GM19455 (cell line): ENCODE data around the gene PHC2.
"Not testable (repeated sequence)": the region's sequence is repeated elsewhere in the genome, so short reads cannot be mapped to it uniquely, and the experiment has no call there.

Experiments used
- ATAC-seq: cut with Tn5 transposase; IDR thresholded peaks from one replicate; pipeline ENCODE4 v1.9.1; 2021; ENCODE audit not compliant: unreplicated experiment

The PHC2 gene

DNA sequence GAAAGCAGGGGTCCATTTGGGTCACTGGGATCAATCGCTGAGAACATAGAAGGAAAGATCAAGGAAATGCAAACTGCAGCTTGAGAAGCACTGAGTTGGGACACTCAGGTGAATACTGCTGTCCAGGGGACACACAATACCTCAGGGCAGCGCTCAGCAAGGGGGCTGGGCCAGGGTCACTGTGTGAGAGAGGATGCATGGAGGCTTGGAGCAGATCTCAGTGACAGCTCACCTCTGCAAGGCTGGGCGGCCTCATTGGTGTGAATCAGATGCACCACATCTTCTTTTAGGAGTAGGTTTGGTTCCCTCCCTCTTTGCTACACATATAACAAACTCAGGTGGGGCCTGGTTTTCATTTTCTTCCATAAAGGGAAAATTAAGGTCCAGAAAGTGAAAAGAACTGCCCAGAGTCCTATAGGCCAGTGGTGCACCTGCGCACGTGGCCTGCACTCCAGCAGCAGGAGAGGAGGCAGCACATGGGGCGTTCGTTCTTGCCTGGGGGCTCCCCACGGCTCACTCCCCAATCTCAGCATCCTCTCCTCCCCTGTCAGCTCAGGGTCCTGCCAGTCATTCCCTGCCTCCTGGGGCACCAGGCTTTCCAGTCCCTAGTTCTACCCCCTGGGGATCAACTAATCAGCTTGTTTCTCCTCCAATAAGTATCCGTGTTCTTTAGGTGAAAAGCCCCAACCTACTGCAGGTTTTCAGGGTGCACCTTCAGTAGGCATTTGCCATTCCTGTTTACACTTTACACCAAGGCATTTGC is 111.5 kb downstream of the PHC2 start:
- no peak for ATAC-seq

DNA sequence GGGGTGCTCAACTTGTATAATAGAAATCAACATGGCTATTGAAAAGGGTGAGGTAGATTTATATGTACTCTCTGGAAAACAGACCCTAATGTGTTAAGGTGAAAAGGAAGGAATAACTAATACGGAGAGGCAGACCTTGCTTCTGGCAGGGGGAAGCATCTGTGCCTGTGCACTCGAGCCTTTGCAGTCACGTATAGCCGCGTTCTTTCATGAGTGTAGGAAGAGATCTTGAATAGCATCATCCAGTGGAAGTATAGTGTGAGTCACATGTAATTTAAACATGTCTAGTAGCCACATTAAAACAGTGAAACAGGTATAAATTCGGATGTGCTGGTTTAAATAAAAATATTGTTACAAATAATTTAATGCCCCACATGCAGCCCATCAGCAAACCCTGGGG is 112.9 kb downstream of the PHC2 start:
- no peak for ATAC-seq

DNA sequence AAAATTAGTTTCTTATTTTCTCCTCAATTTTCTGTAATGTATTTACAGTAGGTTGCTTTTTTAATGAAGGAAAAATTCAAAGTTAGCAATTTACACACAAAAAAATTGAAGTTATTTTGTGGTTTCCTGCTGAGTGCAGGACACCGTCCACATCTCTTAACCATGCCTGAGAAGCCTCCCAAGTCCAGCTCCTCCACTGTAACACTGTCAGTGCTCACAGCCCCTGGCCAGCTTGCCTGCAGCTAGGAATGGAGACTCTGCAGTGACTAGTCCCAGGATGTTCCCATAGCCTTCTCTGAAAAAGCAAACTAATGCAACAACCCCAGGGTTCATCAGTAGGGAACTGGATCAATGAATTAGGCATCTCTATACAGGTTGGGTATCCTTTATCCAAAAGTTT is 113.5 kb downstream of the PHC2 start:
- ATAC-seq = no peak

DNA sequence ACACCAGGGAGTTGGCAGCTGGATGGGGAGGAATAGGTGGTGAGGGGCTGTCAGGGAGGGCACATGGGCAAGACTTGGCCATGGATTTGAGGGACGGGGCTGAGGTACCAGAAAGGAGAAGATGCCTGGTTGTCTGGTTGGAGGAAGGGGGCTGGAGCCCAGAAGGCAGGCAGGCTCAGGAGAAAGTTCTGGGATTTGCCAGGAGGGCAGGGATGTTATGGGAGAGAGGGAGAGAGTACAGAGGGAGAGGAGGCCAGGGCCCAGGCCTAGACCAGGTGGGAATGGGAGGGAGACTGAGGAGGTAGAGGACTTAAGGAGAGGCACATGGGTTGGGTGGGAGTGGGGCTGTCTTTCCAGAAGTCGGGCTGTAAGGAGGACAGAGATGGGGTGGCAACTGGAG is 114.3 kb downstream of the PHC2 start:
- ATAC-seq = no peak

DNA sequence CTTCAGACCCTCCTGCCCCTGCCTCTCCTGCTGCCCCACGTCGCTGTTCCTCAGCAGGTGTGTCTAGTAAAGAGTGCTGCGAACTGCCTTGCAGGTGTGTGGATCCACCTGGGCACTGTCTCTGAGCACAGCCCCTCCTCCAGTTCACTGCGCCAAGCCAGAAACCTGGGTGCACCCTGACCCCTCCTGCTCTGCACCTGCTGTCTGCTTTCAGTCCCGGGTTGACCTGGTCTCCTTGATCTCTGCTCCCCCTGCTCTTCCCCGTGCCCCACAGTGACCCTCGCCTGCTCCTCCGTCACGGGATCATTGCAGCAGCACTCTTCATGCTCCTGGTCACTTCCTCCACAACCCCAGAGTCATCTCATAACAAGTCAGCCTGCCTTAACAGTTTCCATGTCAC is 116.5 kb downstream of the PHC2 start:
- ATAC-seq = no peak

DNA sequence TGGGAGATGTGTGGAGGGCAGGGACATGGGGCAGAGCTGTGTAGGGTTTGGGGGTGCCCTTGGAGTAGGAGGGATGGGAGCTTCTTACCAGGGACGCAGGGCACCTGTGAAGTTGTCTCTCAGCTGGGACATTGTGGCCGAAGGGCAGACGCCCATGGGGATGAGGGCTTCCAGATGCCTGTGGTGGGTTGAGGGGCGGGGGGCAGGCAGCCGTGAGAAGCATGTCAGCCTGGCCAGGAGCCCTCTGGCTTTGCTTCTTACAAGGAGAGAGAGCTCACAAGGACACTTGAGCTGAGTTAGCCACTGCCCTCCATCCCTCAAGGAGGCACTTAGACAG is 118.5 kb downstream of the PHC2 start:
- ATAC-seq = no peak

- ATAC-seq = no peak
These were observed 119.0 kb downstream of the PHC2 start for GRCh38 chr1:33311706-33312412.

- no peak for ATAC-seq
These were observed 120.2 kb downstream of the PHC2 start for GRCh38 chr1:33310702-33311101.

- ATAC-seq = not testable (repeated sequence)
These were observed 121.5 kb downstream of the PHC2 start for GRCh38 chr1:33309351-33309750.

DNA sequence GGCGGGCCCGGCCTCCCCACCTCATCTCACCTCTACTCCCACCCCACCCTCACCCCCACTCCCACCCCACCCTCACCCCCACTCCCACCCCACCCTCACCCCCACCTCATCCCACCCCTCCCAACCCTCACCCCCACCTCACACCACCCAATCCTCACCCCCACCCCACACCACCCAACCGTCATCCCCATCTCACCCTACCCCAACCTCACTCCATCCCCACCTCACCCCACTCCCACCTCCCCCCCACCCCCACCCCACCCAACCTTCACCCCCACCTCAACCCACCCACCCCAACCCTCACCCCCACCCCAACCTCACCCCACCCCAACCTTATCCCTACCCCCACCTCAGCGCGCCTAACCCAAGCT is 123.4 kb downstream of the PHC2 start:
- no peak for ATAC-seq

DNA sequence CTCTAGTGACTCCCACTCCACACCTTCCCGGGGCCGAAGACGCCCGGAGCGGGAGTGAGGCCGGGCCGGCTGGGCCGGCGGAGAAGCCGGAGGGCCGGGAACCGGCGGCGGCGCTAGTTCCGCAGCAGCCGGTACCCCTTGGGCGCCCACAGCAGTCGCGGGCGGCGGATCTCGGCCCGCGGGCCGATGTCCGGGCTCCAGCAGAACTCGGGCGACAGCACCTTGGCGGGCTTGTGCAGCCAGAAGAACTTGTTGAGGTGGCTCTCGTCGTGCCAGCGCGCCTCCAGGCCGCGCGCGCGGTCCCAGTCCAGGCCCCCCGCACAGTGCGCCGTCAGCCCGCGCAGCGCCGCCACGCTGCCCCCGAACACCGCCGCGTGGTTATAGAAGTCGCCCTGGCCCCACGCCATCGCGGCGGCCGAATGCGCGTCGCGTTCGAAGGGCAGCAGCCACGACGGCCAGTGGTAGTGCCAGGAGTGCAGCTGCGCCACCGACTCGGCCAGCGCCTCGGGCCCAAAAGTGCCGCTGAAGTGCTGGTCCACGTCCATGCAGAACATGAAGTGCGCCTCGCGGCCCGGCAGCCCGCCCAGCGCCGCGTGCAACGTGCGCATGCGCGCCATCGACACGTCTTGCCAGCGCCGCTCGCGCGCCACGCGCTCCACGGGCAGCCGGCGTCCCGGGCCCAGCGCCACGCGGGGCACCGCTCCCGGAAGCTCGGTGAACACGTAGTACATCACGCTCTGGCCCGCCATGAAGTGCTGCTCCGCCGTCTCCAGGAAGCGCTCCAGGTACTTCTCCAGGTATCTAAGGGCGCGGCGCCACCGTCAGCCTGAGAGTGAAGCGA is 124.0 kb downstream of the PHC2 start:
- no peak for ATAC-seq

DNA sequence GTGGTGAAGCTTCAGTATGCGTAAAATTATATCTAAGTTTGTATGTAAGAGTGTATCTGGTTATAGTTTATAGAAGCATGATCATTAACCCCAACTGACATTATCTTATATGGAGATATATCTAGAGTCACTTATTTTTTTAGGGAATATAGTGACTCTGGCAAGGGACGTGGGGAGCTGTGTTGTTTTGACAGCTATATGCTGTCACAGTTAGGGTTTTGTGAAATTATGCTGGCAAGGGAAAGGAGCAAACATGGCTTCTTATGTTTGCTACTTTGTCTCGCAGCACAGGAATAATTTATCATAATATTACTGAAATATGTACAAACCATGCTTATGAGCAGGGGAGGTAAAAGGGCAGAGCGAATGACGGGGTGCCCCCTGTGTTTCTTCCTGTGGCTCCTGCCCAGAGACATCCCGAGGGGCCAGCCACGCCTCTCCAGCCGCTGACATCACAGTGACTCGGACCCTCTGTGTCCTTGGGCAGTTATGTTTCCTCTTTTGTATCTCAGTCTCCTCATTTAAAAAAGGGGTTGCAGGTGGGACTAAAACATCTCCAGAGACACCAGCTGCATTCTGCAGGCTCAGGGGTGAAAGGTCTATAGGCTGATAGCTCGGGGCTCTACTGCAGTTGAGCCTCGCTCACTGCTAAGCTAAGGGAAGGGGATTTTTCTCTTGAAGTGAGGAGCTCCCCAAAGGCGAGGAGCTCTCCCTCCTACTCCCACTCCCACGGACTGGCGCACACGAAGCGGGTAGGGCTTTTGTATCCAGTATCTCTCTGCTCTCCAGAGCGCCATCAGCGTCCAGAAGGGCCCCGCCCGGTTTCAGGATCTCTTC is 124.9 kb downstream of the PHC2 start:
- ATAC-seq = no peak

DNA sequence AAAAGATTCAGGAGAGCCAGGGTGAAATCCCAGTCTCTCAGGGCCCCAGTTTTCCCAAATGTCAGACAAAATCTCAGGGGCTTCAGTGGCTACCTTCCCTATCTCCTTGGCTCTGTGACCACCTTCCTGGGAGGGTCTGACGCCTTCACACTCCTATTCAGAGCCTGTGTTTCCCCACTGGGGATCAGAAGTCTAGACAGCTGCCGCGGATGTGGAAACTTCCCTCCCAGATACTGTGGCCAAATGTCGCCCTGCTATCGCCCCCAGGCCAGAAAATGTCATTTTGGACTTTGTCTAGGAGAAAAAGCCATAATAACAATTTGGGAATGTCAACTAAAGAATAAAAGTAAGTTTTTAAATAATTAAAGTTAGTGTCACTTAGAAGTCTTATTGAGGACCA is 125.9 kb downstream of the PHC2 start:
- ATAC-seq = no peak

DNA sequence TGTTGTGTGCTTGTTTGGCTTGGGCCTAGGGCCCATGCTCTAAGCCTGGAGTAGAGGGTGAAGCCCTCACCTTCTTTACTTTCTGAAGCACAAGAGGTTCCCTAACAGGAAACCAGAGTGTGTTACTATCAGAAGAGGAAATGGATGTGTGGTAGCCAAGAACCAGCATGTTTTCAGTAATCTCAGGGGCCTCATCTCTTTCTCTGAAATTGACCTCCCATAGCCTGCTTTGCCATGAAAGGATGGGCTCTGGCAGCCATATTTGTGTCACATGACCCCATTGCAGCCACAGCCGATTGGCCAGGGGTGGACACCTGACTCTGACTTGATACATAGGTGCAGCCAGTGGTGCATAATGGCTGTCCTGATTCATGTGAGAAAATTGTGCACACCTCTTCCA is 128.6 kb downstream of the PHC2 start:
- no peak for ATAC-seq

GRCh38 chr1:33301273-33301984 is 129.5 kb downstream of the PHC2 start:
- no peak for ATAC-seq

DNA sequence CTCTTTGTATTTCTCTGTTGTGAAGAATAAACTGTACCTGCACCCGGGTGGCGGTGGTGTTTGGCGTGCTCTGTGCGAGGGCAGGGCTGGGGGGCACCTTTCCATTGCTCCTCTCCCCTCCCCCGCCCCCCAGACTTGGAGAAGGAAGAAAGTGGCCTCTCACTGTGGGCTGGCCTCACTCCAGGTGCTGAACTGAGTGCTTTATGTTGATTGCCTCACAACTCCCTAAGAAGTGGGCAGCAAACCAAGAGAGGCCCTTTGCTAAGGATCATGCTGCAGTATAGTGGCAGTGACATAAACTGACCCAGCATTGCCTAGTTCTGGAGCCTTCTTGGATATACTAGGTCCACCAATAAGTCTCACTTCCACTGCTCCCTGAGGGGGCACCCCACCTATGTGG is 130.2 kb downstream of the PHC2 start:
- ATAC-seq = no peak

GRCh38 chr1:33299461-33300155 is 131.3 kb downstream of the PHC2 start:
- no peak for ATAC-seq

- ATAC-seq = no peak
These were observed 132.1 kb downstream of the PHC2 start for GRCh38 chr1:33298623-33299277.

DNA sequence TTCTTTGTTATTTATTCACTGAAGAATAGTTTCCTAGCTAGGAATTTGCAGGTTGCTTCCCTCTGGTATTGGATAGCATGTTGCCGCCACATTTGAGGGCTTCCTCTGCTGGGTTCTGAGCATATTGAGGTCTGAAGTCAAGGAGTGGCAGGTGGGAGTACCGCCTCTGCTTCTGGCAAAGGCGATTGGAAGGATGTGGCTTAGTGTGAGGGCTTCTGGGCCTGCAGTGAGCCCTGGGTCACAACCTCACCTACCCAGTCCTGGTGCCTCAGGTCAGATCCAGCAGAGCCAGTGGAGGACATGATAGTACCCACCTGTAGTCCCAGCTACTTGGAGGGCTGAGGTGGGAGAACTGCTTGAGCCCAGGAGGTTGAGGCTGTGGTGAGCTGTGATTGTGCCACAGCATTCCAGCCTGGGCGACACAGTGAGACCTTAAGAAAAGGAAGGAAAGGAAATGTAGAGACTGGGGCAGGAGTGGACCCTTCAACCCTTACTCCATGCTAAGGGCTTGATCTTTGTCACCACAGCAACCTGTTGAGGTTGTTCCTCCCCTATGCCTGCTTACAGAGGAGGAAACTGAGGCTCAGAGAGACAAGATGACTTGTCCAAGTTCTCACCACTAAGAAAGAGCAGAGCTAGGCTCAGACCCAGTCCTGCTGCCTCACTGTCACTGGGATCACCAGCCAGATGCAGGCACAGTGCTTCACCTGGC is 132.8 kb downstream of the PHC2 start:
- ATAC-seq = no peak
